Hippocampal formation (tissue), 2 donors: ENCODE results near the gene PHPT1.

Source experiments
- DNase-seq, 2 donors: peaks; one replicate each; lab custom pipeline; 2025; lab: John Stamatoyannopoulos, UW

Gene PHPT1

GRCh38 chr9:136847826-136848392, 1.3 kb upstream of the PHPT1 start:
- no peak for DNase-seq

GRCh38 chr9:136848393-136849037, 694 bp upstream of the PHPT1 start:
- DNase-seq: peak in 1 of 2 donors; percentile 70

DNA sequence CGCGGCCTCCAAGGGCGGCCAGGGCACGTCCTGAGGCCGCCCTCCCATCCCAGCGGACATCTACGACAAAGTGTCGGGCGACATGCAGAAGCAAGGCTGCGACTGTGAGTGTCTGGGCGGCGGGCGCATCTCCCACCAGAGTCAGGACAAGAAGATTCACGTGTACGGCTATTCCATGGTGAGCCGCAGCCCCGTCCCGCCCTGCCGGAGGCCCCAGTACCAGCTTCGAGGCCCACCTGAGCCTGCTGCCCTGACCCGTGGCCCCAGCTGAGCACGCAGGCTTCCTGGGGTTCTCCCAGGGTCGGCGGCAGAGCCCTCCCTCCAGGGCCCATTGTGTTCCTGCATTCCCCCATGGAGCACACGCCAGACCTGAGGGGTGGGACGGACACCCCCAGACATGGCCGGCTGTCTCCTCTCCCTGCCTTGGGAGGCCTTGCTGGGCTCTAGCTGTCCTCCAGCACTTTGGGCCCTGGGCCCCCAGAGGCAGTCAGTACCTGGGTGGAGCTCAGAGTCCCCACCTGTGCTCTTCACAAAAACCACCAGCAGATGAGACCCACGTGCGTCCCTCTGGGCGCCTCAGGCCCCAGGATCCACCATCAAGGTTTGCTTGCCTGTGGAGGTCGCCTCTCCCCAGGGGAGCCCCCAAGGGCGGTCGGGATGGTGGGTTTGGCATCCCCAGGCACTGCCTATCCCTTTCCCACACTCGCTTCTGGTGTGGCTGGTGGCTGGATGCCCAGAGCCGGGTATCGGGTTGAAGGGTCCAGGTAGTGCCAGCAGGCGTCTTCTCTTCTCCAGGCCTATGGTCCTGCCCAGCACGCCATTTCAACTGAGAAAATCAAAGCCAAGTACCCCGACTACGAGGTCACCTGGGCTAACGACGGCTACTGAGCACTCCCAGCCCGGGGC, 1.0 kb downstream of the PHPT1 start:
- no peak for DNase-seq

- no peak for DNase-seq
These were observed 1.9 kb downstream of the PHPT1 start for GRCh38 chr9:136850866-136851775.

DNA sequence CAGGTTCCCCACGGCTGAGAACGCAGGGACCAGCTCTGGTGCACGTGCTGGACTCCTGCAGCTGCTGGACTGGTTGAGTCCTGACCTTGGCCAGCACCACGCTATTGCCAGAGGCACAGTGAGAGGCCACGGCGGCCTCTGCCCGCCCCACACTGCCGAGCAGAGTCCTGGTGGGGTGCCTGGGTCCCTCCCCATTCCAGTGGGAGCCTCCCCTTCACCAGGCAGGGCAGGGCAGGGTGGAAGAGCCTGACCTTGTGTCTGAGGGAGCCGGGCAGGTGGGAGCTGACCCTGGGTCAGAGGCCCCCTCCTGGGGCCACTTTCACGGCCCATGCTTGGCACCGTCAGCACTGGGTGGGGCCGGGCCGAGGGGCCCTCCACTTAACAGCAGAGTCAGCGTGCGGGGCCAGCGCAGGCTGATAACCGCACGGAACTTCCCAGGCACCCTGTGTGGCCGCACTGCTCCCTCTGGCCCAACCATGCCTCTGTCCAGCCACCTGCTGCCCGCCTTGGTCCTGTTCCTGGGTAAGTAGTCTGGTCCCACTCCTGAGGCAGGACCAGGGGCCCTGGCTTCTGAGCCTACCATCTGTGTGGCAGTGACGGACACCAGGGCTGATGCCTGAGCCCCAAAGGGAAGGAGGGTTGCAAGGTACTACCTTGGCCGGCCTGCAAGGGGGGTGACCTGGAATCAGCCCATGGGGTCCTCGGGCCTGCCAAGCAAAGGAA, 2.9 kb downstream of the PHPT1 start, which contains the start of gene MAMDC4:
TSS of gene MAMDC4 (plus strand) at position 406 of the 723 bp plus-strand sequence. CDS start at position 477, 71 bp downstream.
- no peak for DNase-seq

DNA sequence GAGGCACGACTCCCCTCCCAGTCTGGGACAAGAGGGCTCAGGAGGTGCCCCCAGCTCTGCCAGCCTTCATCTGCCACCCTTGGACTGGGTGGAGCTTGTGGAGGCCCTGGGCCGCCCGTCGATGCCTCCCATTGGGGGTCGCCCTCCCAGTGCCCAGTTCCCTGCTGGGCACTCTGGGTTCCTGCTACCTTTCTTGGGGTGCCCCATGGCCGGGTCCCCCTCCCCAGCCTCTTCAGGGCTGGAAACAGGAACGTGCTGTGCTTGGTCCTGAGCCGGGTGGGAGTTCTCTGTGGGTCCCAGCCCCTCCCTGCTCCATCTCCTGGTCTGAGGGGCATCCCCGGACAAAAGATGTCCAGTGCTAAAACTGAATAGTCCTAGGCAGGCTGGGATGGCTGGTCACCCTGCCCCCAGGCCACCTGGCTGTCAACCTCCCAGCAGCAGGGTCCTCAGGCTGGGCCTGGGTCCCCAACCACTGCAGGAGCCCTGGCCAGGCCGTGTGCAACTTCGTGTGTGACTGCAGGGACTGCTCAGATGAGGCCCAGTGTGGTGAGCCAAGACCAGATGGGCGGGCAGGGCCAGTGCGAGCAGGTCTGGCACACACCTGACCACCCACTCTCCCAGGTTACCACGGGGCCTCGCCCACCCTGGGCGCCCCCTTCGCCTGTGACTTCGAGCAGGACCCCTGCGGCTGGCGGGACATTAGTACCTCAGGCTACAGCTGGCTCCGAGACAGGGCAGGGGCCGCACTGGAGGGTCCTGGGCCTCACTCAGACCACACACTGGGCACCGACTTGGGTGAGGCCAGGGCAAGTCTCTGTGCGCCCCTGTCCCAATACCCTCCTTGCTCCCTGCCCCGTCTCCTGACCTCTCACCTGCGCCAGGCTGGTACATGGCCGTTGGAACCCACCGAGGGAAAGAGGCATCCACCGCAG, 3.7 kb downstream of the PHPT1 start:
- no peak for DNase-seq

DNA sequence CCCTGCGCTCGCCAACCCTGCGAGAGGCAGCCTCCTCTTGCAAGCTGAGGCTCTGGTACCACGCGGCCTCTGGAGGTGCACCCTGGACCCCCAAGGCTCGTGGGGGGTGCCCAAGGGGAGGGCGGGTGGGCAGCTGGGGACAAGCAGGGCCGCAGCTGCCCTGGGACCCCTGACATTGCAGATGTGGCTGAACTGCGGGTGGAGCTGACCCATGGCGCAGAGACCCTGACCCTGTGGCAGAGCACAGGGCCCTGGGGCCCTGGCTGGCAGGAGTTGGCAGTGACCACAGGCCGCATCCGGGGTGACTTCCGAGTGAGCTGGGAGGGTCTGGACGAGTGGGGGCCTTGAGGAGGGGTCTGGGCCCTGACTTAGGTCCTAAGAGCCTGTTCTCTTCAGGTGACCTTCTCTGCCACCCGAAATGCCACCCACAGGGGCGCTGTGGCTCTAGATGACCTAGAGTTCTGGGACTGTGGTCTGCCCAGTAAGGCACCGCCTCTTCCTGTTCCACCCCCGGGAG, 4.4 kb downstream of the PHPT1 start:
- DNase-seq: no peak

DNA sequence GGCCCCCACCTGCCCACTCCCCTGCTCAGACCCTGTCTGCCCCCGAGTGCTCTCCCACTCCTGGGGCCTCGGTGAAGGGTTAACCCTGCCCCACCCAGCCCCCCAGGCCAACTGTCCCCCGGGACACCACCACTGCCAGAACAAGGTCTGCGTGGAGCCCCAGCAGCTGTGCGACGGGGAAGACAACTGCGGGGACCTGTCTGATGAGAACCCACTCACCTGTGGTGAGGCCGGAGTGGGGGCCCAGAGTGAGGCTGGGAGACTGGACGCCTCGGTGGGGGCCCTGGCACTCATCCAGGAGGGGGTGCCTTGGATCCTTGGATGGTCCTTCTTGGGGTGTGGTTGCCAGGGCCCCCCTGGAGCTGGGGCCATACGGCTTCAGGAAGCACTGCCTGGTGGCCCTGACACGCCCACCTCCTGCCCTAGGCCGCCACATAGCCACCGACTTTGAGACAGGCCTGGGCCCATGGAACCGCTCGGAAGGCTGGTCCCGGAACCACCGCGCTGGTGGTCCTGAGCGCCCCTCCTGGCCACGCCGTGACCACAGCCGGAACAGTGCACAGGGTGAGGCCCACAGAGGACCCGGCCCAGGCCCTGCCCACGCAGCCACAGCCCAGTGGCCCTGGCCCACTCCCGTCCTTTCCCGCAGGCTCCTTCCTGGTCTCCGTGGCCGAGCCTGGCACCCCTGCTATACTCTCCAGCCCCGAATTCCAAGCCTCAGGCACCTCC, 5.1 kb downstream of the PHPT1 start:
- no peak for DNase-seq

GRCh38 chr9:136854842-136855460, 5.7 kb downstream of the PHPT1 start:
- no peak for DNase-seq

DNA sequence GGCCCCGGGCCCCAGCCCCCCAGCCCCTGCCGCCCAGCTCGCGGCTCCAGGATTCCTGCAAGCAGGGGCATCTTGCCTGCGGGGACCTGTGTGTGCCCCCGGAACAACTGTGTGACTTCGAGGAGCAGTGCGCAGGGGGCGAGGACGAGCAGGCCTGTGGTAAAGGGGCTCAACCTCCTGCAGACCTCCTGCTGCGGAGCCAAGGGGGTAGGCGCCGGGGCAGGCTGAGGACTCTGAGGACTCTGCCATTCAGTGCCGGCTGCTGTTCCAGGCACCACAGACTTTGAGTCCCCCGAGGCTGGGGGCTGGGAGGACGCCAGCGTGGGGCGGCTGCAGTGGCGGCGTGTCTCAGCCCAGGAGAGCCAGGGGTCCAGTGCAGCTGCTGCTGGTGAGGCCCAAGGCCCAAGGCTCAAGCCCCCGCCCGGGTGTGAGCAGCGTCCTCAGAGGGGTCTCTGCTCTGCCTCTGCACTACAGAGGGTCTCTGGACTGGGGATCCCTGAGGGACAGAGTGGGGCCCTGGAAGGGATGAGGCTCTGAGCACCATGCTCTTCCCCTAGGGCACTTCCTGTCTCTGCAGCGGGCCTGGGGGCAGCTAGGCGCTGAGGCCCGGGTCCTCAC, 6.4 kb downstream of the PHPT1 start:
- DNase-seq: no peak

DNA sequence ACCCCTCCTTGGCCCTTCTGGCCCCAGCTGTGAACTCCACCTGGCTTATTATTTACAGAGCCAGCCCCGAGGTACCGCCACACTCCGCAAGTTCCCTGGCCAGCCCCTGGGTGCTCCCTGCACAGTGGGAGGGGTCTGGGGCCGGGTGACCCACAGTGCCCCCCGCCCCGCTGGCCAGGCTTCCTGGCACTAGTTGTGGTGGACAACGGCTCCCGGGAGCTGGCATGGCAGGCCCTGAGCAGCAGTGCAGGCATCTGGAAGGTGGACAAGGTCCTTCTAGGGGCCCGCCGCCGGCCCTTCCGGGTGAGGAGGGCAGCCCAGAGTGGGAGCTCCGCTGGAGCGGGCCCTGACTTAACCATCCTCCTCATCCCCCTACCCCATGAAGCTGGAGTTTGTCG, 6.9 kb downstream of the PHPT1 start:
- DNase-seq: no peak

- DNase-seq: no peak
These were observed 7.4 kb downstream of the PHPT1 start for GRCh38 chr9:136856541-136857141.

DNA sequence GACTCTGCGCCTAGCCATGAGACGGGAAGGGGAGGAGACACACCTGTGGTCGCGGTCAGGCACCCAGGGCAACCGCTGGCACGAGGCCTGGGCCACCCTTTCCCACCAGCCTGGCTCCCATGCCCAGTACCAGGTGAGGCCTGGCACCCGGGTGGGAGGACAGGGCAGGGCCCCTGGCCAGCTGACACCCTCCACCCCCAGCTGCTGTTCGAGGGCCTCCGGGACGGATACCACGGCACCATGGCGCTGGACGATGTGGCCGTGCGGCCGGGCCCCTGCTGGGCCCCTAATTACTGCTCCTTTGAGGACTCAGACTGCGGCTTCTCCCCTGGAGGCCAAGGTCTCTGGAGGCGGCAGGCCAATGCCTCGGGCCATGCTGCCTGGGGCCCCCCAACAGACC, 8.0 kb downstream of the PHPT1 start:
- no peak for DNase-seq

DNA sequence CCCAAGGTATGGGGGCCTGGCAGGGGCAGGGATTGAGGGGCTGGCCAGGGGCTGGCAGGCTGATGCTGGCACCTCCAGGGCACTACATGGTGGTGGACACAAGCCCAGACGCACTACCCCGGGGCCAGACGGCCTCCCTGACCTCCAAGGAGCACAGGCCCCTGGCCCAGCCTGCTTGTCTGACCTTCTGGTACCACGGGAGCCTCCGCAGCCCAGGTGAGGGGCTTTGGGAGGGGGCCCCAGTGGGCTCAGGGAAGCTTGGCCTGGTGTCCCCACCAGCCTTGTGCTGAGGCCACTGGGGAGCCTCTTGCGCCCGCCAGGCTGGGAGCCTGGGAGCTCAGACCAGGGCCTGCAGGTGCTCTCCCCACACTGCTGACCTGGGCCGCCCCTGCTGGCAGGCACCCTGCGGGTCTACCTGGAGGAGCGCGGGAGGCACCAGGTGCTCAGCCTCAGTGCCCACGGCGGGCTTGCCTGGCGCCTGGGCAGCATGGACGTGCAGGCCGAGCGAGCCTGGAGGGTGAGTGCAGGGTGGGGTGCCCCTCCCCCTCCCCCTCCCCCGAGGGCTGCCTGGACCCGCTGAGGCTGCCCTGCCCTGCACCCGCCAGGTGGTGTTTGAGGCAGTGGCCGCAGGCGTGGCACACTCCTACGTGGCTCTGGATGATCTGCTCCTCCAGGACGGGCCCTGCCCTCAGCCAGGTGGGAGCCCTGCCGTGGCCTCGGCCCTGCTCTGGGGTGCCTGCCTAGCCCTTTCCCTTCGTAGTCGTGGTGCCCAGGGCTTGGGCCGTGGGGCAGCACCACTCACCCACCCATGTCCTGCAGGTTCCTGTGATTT, 8.6 kb downstream of the PHPT1 start:
- DNase-seq: no peak

DNA sequence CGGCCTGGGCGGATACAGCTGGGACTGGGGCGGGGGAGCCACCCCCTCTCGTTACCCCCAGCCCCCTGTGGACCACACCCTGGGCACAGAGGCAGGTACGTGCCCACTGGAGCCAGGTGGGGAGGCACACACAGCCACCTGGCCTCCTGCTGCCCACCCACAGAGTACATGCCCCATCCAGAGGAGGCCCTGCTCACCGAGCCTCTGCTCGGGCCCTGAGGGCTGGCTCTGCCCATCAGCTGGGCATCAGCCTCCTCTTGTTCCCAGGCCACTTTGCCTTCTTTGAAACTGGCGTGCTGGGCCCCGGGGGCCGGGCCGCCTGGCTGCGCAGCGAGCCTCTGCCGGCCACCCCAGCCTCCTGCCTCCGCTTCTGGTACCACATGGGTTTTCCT, 9.2 kb downstream of the PHPT1 start:
- DNase-seq: no peak

- peak in 1 of 2 donors; percentile 42 for DNase-seq
These were observed 9.9 kb downstream of the PHPT1 start for GRCh38 chr9:136858844-136859757.
